K562 (cell line): ENCODE data around the gene POLD2. TPM values are rescaled to one million over a fixed set of nuclear protein-coding genes. Genes with fewer than 3 reads are reported as not detected.

Source experiments
- ATAC-seq: fragments of 200-7000 bp; cut with Tn5 transposase; 3 replicates; pipeline ENCODE4 v1.9.1; 2020; ENCODE audit warnings: moderate library complexity
- BruUV-seq: library from RNA; stranded (reverse); fragments of 400-500 nt; replicated peaks from 2 replicates; lab custom pipeline; 2021; lab: Mats Ljungman, UMichigan
- CTCF ChIA-PET: fragments of 300-600 bp; formaldehyde crosslinking; extraction: SDS; loops from one replicate; lab custom pipeline; 2021; ENCODE audit warnings: low intra/inter-chr PET ratio; lab: Yijun Ruan, JAX
- POLR2A ChIA-PET: fragments of 300-600, 350-650 bp; sonication (Branson Sonifier 250); formaldehyde crosslinking; extraction: SDS; loops from one replicate; lab custom pipeline; 2021; ENCODE audit warnings: antibody characterized with exemption, inconsistent platforms; lab: Yijun Ruan, JAX
- DNase-seq, 4 experiments: peaks; one replicate each; pipeline versions ENCODE4 v3.0.0 to v3.0.0-alpha.2; 2011 to 2018; ENCODE audit warnings: low spot score in 3 of 4, mixed read lengths in 3 of 4; ENCODE audit errors: extremely low read depth in 1 of 4
- FAIRE-seq: peaks from 2 replicates; lab custom pipeline; 2011; peaks lifted over from hg19 to GRCh38; lab: Jason Lieb, UNC
- H2AFZ ChIP-seq: 2 replicates; pipeline ENCODE4 v1.6.0; 2011; ENCODE audit warnings: low read depth, low read length, control low read depth, inconsistent platforms
- H3K27ac ChIP-seq: fragments of 200-600 bp; 3 replicates; pipeline ENCODE4 v1.8.0; 2011; ENCODE audit warnings: low read depth, mild to moderate bottlenecking, control low read depth, inconsistent platforms, low read length, moderate library complexity, mixed read lengths; ENCODE audit errors: extremely low read depth
- H3K27me3 ChIP-seq, 2 experiments: fragments of 300-600 bp in 1 of 2; 2 replicates in 1 of 2; 3 replicates in 1 of 2; pipeline versions ENCODE4 v1.6.0 to v1.8.0; 2011; ENCODE audit warnings: inconsistent platforms in 2 of 2, low read length in 2 of 2, mild to moderate bottlenecking in 1 of 2, mixed read lengths in 1 of 2, moderate library complexity in 1 of 2; ENCODE audit not compliant: control insufficient read depth in 2 of 2, insufficient read depth in 2 of 2
- H3K36me3 ChIP-seq: fragments of 300-600 bp; 3 replicates; pipeline ENCODE4 v1.8.0; 2011; ENCODE audit warnings: mild to moderate bottlenecking, low read length, inconsistent platforms; ENCODE audit not compliant: control insufficient read depth, insufficient read depth
- H3K4me1 ChIP-seq, 2 experiments: fragments of 200-600 bp in 1 of 2; replicated peaks in 1 of 2; 2 replicates in 1 of 2; 3 replicates in 1 of 2; pipeline versions ENCODE4 v1.5.1 to v1.8.0; 2011; ENCODE audit warnings: inconsistent platforms in 2 of 2, low read length in 2 of 2, mild to moderate bottlenecking in 1 of 2, mixed read lengths in 1 of 2, moderate library complexity in 1 of 2; ENCODE audit not compliant: control insufficient read depth in 2 of 2, insufficient read depth in 2 of 2
- H3K4me2 ChIP-seq: 2 replicates; pipeline ENCODE4 v1.6.1; 2011; ENCODE audit warnings: low read length, control low read depth, inconsistent platforms, mixed read lengths; ENCODE audit not compliant: insufficient read depth
- H3K4me3 ChIP-seq: fragments of 200-600 bp; sonication (generic), shearing (Covaris generic); 2 replicates; pipeline ENCODE4 v1.5.1; 2016; ENCODE audit warnings: control low read depth, inconsistent platforms
- H3K79me2 ChIP-seq: fragments of 200-600 bp; 3 replicates; pipeline ENCODE4 v1.8.0; 2011; ENCODE audit warnings: low read length, inconsistent platforms; ENCODE audit not compliant: control insufficient read depth, insufficient read depth
- H3K9ac ChIP-seq, 2 experiments: 2 replicates each; pipeline versions ENCODE4 v1.6.0 to v1.6.1; 2011; ENCODE audit warnings: low read depth in 2 of 2, low read length in 2 of 2, control low read depth in 1 of 2, inconsistent platforms in 1 of 2, mild to moderate bottlenecking in 1 of 2, mixed read lengths in 1 of 2; ENCODE audit not compliant: insufficient read depth in 1 of 2
- H3K9me1 ChIP-seq: one replicate; pipeline ENCODE4 v1.6.0; 2011; ENCODE audit warnings: inconsistent platforms, mild to moderate bottlenecking, low read length, moderate library complexity; ENCODE audit not compliant: control insufficient read depth, insufficient read depth
- H3K9me3 ChIP-seq: replicated peaks from 2 replicates; pipeline ENCODE4 v1.5.1; 2011; ENCODE audit warnings: low read depth, low read length, inconsistent platforms; ENCODE audit not compliant: control insufficient read depth, insufficient read depth
- H4K20me1 ChIP-seq: replicated peaks from 2 replicates; pipeline ENCODE4 v1.6.1; 2011; ENCODE audit warnings: low read length, inconsistent platforms, mixed read lengths; ENCODE audit not compliant: control insufficient read depth, insufficient read depth
- NRF1 ChIP-seq, 2 experiments: fragments of 450-650 bp; IDR thresholded peaks in 1 of 2; conservative IDR thresholded peaks in 1 of 2; 2 replicates each; pipeline ENCODE4 v1.6.1; 2014; ENCODE audit warnings: mild to moderate bottlenecking in 2 of 2
- PHTF2 ChIP-seq: fragments of 250-450 bp; sonication (Bioruptor Pico); IDR thresholded peaks from 2 replicates; pipeline ENCODE4 v1.5.0; 2021; ENCODE audit warnings: mild to moderate bottlenecking
- POLR3A ChIP-seq: IDR thresholded peaks from 2 replicates; pipeline ENCODE4 v1.6.1; 2011; ENCODE audit warnings: borderline replicate concordance, mild to moderate bottlenecking, moderate library complexity; ENCODE audit not compliant: insufficient read length, insufficient read depth; ENCODE audit errors: extremely low read depth
- TAL1 ChIP-seq: fragments of 450-650 bp; IDR thresholded peaks from 2 replicates; pipeline ENCODE4 v1.6.1; 2016; ENCODE audit warnings: mild to moderate bottlenecking
- ZNF280A ChIP-seq: fragments of 450-650 bp; IDR thresholded peaks from 2 replicates; pipeline ENCODE4 v1.6.1; 2018; ENCODE audit warnings: mild to moderate bottlenecking, low read depth; ENCODE audit not compliant: partially characterized antibody
- WGBS: fragments of 100-300 bp; shearing (Covaris generic); methylation state at CpG from one replicate; pipeline ENCODE4 v1.1.6; 2016; ENCODE audit warnings: low coverage, mixed read lengths; ENCODE audit not compliant: insufficient coverage; ENCODE audit errors: missing lambda C conversion rate; 5-methylcytosine and 5-hydroxymethylcytosine counted together
- in situ Hi-C: fragments of 300-500 bp; cut with MboI; formaldehyde crosslinking; loops from 4 replicates; pipeline ENCODE4 v1.15.0; 2018; ENCODE audit warnings: inconsistent platforms, mixed read lengths
- intact Hi-C: fragments of 100-400 bp; cut with micrococcal nuclease; formaldehyde crosslinking; loops from 2 replicates; pipeline ENCODE4 v1.14.2; 2022
- polyA plus RNA-seq, 8 experiments: library from polyadenylated mRNA; depleted of rRNA in 4 of 8; stranded (reverse) in 5 of 8; unstranded in 3 of 8; fragments of >200 nt; fragmentation: Nextera tagmentation in 2 of 8; fragmentation: Illumina TruSeq in 1 of 8; extraction: Ambion mirVana in 2 of 8; extraction: Trizol in 1 of 8; gene quantifications; 2 replicates each; pipeline versions ENCODE4 v1.2.1 to v1.2.3, GENCODE V29; 2011 to 2014; ENCODE audit warnings: inconsistent platforms in 1 of 8, missing spikeins in 1 of 8
- total RNA-seq, 7 experiments: library from RNA; depleted of rRNA in 6 of 7; stranded (reverse); fragments of >200 nt in 6 of 7; fragmentation: Illumina TruSeq in 2 of 7; extraction: Trizol in 2 of 7; gene quantifications; 2 replicates each; pipeline versions ENCODE4 v1.2.1 to v1.2.3, GENCODE V29; 2011 to 2021; ENCODE audit warnings: low replicate concordance in 1 of 7

Gene POLD2
- total and polyA plus RNA-seq, 9 of the 15 experiments (the other 6 are each of a cell fraction or from before 2014, with no cell fraction given): 29.7 to 259 (median 225) TPM

GRCh38 chr7:44136731-44137130 lies 13.4 kb upstream of the POLD2 start:
- Histone ChIP-seq H3K79me2 (no peaks in the 10 kb centered on the region), H3K9ac (no peak overlapping the region), H4K20me1 (no peaks in the 10 kb centered on the region; the same call in 1 of the 2 replicates), H3K4me1 (peaks cover 0 to 11% of the 10 kb centered on the region in 2 experiments; a peak in 2 of 5 replicates), H3K27ac (no peak overlapping the region), H3K4me2 (no peak overlapping the region), H3K9me3 (no peaks in the 10 kb centered on the region), H3K4me3 (no peak overlapping the region), H2AFZ (no peak overlapping the region), H3K36me3 (no peaks in the 10 kb centered on the region), H3K27me3 (no peaks in the 10 kb centered on the region), H3K9me1 (no peaks in the 10 kb centered on the region)
- no peak for ATAC-seq
- no peak for FAIRE-seq
- ChIA-PET CTCF (no interaction called here), POLR2A (no interaction called here)
- no peak for DNase-seq
- TF ChIP-seq PHTF2: no peak
- no peak for TF ChIP-seq ZNF280A
- TF ChIP-seq POLR3A: no peak
- TF ChIP-seq TAL1: no peak
- no peak for TF ChIP-seq NRF1 (conservative IDR thresholded peaks at IDR 0.05 in 1 of 2, IDR thresholded peaks at IDR 0.05 in 1 of 2)
- no TSS peak for BruUV-seq
- 53% methylated on average over 5 of the region's 5 CpGs for WGBS
- intact Hi-C loops (no loop called here), in situ Hi-C loops (no loop called here)
